Measurements from ENCODE around the gene RNU1-2. TPM values are rescaled to one million over a fixed set of nuclear protein-coding genes. Genes with fewer than 3 reads are reported as not detected.
"Not testable (repeated sequence)": the region's sequence is repeated elsewhere in the genome, so short reads cannot be mapped to it uniquely, and the experiment has no call there.

RNU1-2 gene
- total RNA-seq, 2 experiments from 2014 or later: 874 to 961 TPM

- Mint-ChIP-seq H3K27ac (no peak overlapping the region), H3K27me3 (no peaks in the 10 kb centered on the region), H3K36me3 (peaks cover under 1% of the 10 kb centered on the region), H3K4me1 (peaks cover 33% of the 10 kb centered on the region), H3K4me3 (no peak overlapping the region), H3K9me3 (no peaks in the 10 kb centered on the region)
- DNase-seq: no peak
Observed at GRCh38 chr1:16925635-16926490, 30.1 kb downstream of the RNU1-2 start.

- Mint-ChIP-seq H3K4me3 (no peak overlapping the region), H3K36me3 (peaks cover 2% of the 10 kb centered on the region), H3K27me3 (no peaks in the 10 kb centered on the region), H3K27ac (no peak overlapping the region), H3K9me3 (no peaks in the 10 kb centered on the region), H3K4me1 (peaks cover 27% of the 10 kb centered on the region)
- DNase-seq: no peak
Observed at GRCh38 chr1:16926491-16927073, 30.8 kb downstream of the RNU1-2 start.

DNA sequence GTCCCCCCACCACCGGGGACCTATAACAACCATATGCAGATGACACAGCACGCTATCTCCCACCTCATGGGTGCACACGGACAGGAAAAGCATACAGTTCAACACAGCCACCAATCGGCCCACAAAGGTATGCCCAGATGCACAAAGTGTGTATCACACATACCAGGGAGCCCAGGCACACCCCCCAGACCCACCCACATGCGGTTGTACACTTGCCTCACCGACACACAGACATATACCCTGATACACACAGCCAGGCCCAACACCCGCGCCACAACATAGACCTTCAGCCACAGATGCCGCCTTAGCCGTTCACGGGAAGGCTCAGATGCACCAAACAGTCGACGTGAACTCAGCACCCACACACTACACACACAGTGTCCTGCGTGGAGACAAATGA lies 31.5 kb downstream of the RNU1-2 start:
- no peak overlapping the region for H3K4me3 Mint-ChIP-seq
- no peak for DNase-seq
- H3K4me1 Mint-ChIP-seq: peaks cover 22% of the 10 kb centered on the region
- H3K36me3 Mint-ChIP-seq: peaks cover 2% of the 10 kb centered on the region
- H3K27ac Mint-ChIP-seq: no peak overlapping the region
- no peaks in the 10 kb centered on the region for H3K27me3 Mint-ChIP-seq
- H3K9me3 Mint-ChIP-seq: no peaks in the 10 kb centered on the region

DNA sequence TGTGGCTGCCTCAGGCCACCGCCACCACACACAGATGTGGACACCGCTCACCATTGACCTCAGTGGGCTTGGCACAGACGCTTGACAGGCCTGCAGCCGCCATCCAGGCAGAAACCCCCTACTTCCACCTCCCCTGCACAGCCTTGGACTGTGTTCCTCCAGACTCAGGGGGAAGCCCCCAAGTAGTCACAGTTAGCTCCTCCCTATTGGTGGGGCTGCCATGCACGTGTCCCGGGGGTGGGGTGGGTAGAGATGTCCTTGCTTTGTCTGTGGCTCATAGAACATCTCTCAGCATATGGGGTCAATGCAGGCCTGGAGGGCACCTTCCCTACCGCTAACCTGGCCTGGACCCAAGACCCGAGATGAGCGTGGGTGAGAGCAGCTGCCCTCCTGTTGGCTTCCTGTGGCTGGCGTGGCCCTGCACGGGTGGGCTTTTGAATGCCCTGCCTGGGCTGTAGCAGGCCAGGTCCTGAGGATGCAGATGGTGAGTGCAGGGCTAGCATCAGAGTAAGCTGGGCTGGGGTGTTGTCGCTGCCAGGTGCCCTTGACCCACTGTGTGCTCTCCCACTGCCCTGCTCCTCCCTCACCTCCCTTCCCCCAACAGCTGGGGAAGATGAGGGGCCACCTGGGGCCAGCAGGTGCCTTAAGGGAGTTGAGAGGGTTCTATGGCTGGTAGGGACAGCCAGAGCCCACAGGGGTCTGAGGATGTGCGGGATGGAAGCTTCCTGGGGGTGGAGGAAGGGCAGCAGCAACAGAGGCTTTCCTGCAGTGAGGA lies 32.1 kb downstream of the RNU1-2 start:
- no peak overlapping the region for H3K27ac Mint-ChIP-seq
- DNase-seq: no peak
- peaks cover 2% of the 10 kb centered on the region for H3K36me3 Mint-ChIP-seq
- H3K4me3 Mint-ChIP-seq: no peak overlapping the region
- no peaks in the 10 kb centered on the region for H3K27me3 Mint-ChIP-seq
- no peaks in the 10 kb centered on the region for H3K9me3 Mint-ChIP-seq
- peaks cover 16% of the 10 kb centered on the region for H3K4me1 Mint-ChIP-seq

DNA sequence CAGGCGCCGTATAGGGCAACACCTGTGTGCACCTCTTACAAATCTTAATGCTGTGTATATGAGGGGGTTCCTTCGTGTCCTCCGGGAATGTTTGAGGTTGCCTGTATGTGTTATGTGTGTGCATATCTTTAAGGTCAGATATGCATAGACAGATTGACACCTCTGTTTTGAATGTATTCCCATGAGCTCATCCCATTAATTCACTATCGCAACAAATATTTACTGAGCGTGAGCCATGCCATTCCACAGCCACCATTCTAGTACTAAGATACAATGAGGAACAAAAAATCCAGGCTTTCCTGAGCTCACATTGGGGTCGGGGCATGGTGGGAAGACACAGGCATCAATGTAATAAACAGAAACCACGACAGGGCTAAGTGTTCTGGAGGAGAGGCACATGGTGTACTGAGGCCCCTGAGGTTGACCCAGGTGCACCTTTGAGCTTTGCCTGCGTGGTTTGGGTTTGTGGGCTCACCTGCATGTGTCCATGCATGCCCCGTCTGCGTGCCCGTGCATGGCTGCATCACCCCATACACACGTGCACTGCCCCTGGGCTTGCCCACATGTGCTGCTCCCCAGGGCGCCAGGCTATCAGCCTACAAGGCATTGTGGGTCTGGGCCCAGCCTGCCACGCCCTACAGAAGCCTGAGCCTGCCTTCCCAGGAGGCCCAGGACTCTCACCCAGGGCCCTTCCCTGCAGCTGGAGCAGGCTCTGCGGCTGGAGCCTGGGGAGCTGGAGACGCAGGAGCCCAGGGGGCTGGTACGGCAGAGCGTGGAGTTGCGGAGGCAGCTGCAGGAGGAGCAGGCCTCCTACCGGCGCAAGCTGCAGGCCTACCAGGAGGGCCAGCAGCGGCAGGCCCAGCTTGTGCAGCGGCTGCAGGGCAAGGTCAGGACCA lies 33.6 kb downstream of the RNU1-2 start:
- not testable (repeated sequence) for DNase-seq, H3K27ac Mint-ChIP-seq, H3K36me3 Mint-ChIP-seq, H3K4me3 Mint-ChIP-seq, H3K9me3 Mint-ChIP-seq, H3K27me3 Mint-ChIP-seq
- H3K4me1 Mint-ChIP-seq: peaks cover 16% of the 10 kb centered on the region

GRCh38 chr1:16931206-16931934 lies 35.6 kb downstream of the RNU1-2 start:
- not testable (repeated sequence) for H3K36me3 Mint-ChIP-seq, DNase-seq, H3K27me3 Mint-ChIP-seq, H3K9me3 Mint-ChIP-seq, H3K4me3 Mint-ChIP-seq, H3K27ac Mint-ChIP-seq
- H3K4me1 Mint-ChIP-seq: peaks cover 12% of the 10 kb centered on the region

- not testable (repeated sequence) for H3K36me3 Mint-ChIP-seq
Observed at GRCh38 chr1:16933945-16934344, 38.2 kb downstream of the RNU1-2 start.

DNA sequence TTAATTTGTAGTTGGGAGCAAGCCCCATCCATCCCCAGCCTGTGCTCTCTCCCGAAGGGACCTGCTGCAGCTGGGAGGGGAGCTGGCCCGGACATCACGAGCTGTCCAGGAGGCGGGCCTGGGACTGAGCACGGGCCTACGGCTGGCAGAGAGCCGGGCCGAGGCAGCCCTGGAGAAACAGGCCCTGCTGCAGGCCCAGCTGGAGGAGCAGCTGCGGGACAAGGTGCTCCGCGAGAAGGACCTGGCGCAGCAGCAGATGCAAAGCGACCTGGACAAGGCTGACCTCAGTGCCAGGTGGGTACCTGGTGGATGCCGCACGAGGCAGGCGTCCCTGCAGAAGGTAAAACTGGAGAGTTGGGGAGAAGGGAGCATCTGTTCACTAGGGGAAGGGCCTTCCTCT lies 40.8 kb downstream of the RNU1-2 start:
- not testable (repeated sequence) for H3K36me3 Mint-ChIP-seq, H3K27me3 Mint-ChIP-seq, H3K9me3 Mint-ChIP-seq, DNase-seq, H3K27ac Mint-ChIP-seq, H3K4me3 Mint-ChIP-seq, H3K4me1 Mint-ChIP-seq

More at GRCh38 chr1:16933945-16934344, 38.2 kb downstream of the RNU1-2 start:
- not testable (repeated sequence) for H3K4me3 Mint-ChIP-seq, H3K27me3 Mint-ChIP-seq, H3K4me1 Mint-ChIP-seq, H3K27ac Mint-ChIP-seq, H3K9me3 Mint-ChIP-seq, DNase-seq

GRCh38 chr1:16938351-16939321 lies 42.9 kb downstream of the RNU1-2 start:
- H3K4me3 Mint-ChIP-seq: no peak overlapping the region
- no peaks in the 10 kb centered on the region for H3K27me3 Mint-ChIP-seq
- H3K27ac Mint-ChIP-seq: no peak overlapping the region
- no peak for DNase-seq
- H3K9me3 Mint-ChIP-seq: no peaks in the 10 kb centered on the region
- no peaks in the 10 kb centered on the region for H3K4me1 Mint-ChIP-seq
- peaks cover 8% of the 10 kb centered on the region for H3K36me3 Mint-ChIP-seq

- not testable (repeated sequence) for H3K36me3 Mint-ChIP-seq, H3K4me1 Mint-ChIP-seq, H3K27ac Mint-ChIP-seq, H3K27me3 Mint-ChIP-seq, H3K4me3 Mint-ChIP-seq, H3K9me3 Mint-ChIP-seq, DNase-seq
Observed at GRCh38 chr1:16939386-16940180, 43.8 kb downstream of the RNU1-2 start.

DNA sequence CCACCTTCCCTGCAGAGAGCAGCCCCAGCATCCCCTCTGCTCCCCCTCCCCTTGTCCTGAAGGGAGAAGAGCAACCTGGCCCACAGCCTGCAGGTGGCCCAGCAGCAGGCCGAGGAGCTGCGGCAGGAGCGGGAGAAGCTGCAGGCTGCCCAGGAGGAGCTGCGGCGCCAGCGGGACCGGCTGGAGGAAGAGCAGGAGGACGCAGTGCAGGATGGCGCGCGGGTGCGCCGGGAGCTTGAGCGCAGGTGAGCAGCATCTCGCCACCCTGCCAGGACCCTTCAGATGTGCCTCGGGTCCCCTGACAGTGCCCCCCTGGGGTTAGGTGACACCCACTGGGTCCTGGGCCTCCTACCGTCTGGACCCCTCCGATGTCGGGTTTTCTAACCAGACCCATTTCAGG lies 48.3 kb downstream of the RNU1-2 start:
- H3K36me3 Mint-ChIP-seq: peaks cover 8% of the 10 kb centered on the region
- no peak overlapping the region for H3K4me3 Mint-ChIP-seq
- H3K27me3 Mint-ChIP-seq: no peaks in the 10 kb centered on the region
- H3K9me3 Mint-ChIP-seq: no peaks in the 10 kb centered on the region
- no peak for DNase-seq
- H3K27ac Mint-ChIP-seq: no peak overlapping the region
- no peaks in the 10 kb centered on the region for H3K4me1 Mint-ChIP-seq

GRCh38 chr1:16945512-16945911 lies 49.7 kb downstream of the RNU1-2 start:
- not testable (repeated sequence) for DNase-seq, H3K36me3 Mint-ChIP-seq, H3K4me3 Mint-ChIP-seq, H3K4me1 Mint-ChIP-seq, H3K27ac Mint-ChIP-seq, H3K27me3 Mint-ChIP-seq, H3K9me3 Mint-ChIP-seq
